KOPT-K1 (cell line): ENCODE data around the gene AEN.

ENCODE experiments used
- H3K27ac ChIP-seq: fragments of 200-600 bp; sonication (generic); 2 replicates; pipeline ENCODE4 v1.5.1; 2016; ENCODE audit warnings: antibody characterized with exemption, mild to moderate bottlenecking, low read depth, low read length; ENCODE audit not compliant: poor library complexity, severe bottlenecking
- H3K36me3 ChIP-seq: fragments of 200-600 bp; sonication (generic); 2 replicates; pipeline ENCODE4 v1.5.1; 2017; ENCODE audit warnings: antibody characterized with exemption, mild to moderate bottlenecking, low read length, moderate library complexity; ENCODE audit not compliant: insufficient read depth
- H3K9me3 ChIP-seq: fragments of 200-600 bp; sonication (generic); 2 replicates; pipeline ENCODE4 v1.5.1; 2017; ENCODE audit warnings: antibody characterized with exemption, low read length, mild to moderate bottlenecking; ENCODE audit not compliant: insufficient read depth, poor library complexity, severe bottlenecking

AEN gene

DNA sequence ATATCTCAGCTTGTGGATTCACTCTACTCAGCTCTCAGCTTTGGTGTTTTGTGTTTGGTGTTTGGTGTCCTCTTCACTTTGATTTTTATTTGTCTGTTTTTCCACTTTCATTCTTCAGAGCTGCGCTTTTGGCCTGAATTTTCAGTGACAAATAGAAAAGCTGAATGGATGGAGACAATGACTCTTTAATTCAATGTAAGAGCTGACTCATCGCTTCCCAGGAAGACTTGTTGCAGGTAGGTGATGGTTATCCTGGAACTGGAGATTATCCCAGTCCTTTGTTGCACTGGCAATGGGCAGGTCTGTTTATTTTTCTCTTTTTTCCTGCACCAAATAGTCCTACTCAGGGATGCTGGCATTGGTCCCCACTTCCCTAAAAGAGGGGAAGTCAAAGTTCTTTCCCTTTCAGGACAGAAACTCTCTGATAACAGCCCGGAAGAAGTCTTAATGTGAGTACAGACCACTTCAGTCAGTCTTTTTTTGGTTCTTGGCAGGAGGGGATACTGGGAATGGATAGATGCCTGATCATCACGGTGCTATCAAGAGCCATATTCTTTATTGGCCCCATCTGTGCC is 12.4 kb upstream of the AEN start:
- Histone ChIP-seq H3K9me3 (no peaks in the 10 kb centered on the region), H3K36me3 (no peaks in the 10 kb centered on the region), H3K27ac (no peak overlapping the region)

- Histone ChIP-seq H3K27ac (no peak overlapping the region), H3K9me3 (no peaks in the 10 kb centered on the region), H3K36me3 (no peaks in the 10 kb centered on the region)
These were observed 11.6 kb upstream of the AEN start for GRCh38 chr15:88609344-88610090.

- no peaks in the 10 kb centered on the region for H3K36me3 ChIP-seq
These were observed 10.4 kb upstream of the AEN start for GRCh38 chr15:88610701-88611231.

GRCh38 chr15:88612186-88612796 is 8.8 kb upstream of the AEN start:
- H3K36me3 ChIP-seq: no peaks in the 10 kb centered on the region
- no peaks in the 10 kb centered on the region for H3K9me3 ChIP-seq
- H3K27ac ChIP-seq: no peak overlapping the region

More at GRCh38 chr15:88610701-88611231, 10.4 kb upstream of the AEN start:
- no peak overlapping the region for H3K27ac ChIP-seq
- no peaks in the 10 kb centered on the region for H3K9me3 ChIP-seq

GRCh38 chr15:88613074-88613944 is 7.8 kb upstream of the AEN start:
- Histone ChIP-seq H3K9me3 (no peaks in the 10 kb centered on the region), H3K27ac (no peak overlapping the region), H3K36me3 (no peaks in the 10 kb centered on the region)

DNA sequence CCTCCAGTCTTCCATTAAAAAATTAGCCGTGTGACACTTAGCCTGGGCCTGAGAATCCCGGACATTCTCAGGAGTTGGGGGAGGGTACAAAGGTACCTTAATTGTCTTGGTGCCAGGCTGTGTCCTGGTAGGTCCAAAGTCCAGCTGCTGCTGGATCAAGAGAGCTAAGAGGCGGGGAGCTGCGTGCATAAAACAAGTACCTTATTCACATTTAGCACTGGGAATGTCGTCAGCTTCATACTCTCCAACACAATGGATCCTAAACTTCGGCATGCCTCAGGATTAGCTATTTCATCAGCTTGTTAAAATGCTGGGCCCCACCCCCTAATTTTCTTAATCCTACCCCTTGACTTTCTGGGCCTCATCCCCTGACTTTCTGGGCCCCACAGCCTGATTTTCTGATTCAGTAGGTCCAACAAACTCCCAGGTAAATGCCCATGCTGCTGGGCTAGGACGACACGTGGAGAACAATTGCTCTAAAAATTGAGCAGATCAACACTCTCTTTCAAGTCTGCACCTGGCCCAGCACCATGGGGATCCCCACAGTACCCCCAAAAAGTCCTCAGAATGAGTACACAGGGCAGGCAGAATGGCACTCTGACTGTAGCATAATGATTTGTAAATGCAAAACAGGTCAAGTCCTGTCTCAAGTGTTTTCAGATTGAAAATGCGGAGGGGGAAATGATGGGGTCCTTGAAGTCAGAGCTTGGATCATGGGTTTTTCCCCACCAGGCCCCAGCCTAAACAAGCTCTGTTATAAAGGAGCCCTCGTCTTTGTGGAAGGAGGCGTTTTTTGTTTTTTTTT is 5.6 kb upstream of the AEN start:
- Histone ChIP-seq H3K9me3 (no peaks in the 10 kb centered on the region), H3K36me3 (no peaks in the 10 kb centered on the region), H3K27ac (no peak overlapping the region)

GRCh38 chr15:88616240-88616639 is 4.9 kb upstream of the AEN start:
- no peaks in the 10 kb centered on the region for H3K36me3 ChIP-seq
- no peaks in the 10 kb centered on the region for H3K9me3 ChIP-seq
- no peak overlapping the region for H3K27ac ChIP-seq

GRCh38 chr15:88617031-88617722 is 4.0 kb upstream of the AEN start:
- no peaks in the 10 kb centered on the region for H3K9me3 ChIP-seq
- H3K27ac ChIP-seq: no peak overlapping the region
- H3K36me3 ChIP-seq: no peaks in the 10 kb centered on the region

GRCh38 chr15:88617790-88618189 is 3.4 kb upstream of the AEN start:
- Histone ChIP-seq H3K9me3 (no peaks in the 10 kb centered on the region), H3K36me3 (no peaks in the 10 kb centered on the region), H3K27ac (no peak overlapping the region)

GRCh38 chr15:88618686-88619085 is 2.5 kb upstream of the AEN start:
- Histone ChIP-seq H3K36me3 (no peaks in the 10 kb centered on the region), H3K9me3 (no peaks in the 10 kb centered on the region), H3K27ac (no peak overlapping the region)

DNA sequence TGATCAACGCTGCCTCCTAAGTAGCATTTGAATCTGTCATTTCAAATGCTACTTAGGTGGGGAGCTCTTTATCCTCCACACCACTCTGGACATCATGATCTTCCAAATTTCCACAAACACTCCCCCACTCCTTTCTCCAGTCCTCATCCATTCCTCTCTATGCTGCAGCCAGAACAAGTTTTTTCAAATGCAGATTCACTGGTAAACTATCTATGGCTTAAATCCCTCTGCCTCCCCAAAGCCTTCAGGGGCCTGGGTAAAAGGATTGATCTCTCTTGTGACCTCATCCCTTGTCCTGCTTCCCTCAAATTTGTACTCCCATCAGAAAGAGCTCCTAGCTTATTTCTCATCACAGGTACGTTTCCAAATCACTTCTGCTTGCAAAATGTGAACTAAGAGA is 1.3 kb upstream of the AEN start:
- no peak overlapping the region for H3K27ac ChIP-seq
- H3K9me3 ChIP-seq: no peaks in the 10 kb centered on the region
- no peaks in the 10 kb centered on the region for H3K36me3 ChIP-seq

DNA sequence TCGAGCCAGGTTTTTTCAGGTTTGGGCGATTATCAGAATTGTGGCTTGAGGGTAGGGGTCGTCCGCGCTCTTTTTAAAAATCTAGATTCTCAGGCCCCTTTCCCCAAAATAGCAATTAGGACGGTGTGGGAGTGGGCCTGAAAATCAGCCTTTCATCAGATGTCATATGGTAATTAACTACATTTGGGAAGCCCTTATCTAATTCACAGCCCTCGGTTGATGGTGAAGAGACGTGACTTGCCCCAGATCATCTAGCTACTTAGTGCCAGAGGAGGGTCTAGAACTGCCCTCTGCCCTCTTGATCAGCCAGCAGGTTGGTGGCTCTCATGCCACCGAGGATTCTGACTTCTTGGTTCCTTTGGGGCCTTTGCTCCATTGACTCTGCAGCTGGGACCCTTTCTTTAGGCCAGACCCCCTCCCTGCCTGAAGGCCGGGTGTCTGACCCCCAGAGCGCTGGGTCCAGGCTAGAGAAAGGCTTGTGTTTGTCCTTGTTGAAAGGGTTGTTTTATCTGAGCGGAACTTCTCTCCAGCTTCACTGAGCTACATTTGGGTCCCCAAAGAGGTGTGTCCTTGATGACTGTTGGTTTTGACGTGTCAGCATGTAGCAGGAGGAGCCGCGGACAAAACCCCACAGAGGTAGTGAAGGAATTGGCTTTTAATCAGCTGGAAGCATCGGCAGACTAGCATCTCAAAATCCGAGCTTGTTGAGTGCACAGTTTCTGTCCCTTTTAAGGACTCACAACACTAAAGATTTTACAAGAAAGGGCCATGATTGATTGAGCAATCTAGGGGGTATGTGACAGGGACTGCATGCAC is 857 bp downstream of the AEN start:
- no peaks in the 10 kb centered on the region for H3K9me3 ChIP-seq
- H3K36me3 ChIP-seq: peaks cover 11% of the 10 kb centered on the region
- peak overlapping the region; percentile 78 for H3K27ac ChIP-seq

- Histone ChIP-seq H3K9me3 (no peaks in the 10 kb centered on the region), H3K36me3 (peaks cover 17% of the 10 kb centered on the region), H3K27ac (peak overlapping the region; percentile 78)
These were observed 1.4 kb downstream of the AEN start for GRCh38 chr15:88622605-88622975.
